IPS DF 6.9 (cell line): Measurements from ENCODE around the gene GMNN.

Experiments used
- DNase-seq: peaks from one replicate; pipeline ENCODE4 v3.0.0-alpha.2; 2013; ENCODE audit warnings: low read depth, low spot score
- H3K27ac ChIP-seq: one replicate; pipeline ENCODE4 v1.5.1; 2013; ENCODE audit warnings: low read length, control low read depth
- H3K27me3 ChIP-seq: 2 replicates; pipeline ENCODE4 v1.6.1; 2013; ENCODE audit warnings: mild to moderate bottlenecking, low read length; ENCODE audit not compliant: control insufficient read depth, insufficient read depth
- H3K36me3 ChIP-seq: 2 replicates; pipeline ENCODE4 v1.6.1; 2013; ENCODE audit warnings: low read length; ENCODE audit not compliant: control insufficient read depth, insufficient read depth
- H3K4me1 ChIP-seq: 2 replicates; pipeline ENCODE4 v1.6.1; 2013; ENCODE audit warnings: low read length; ENCODE audit not compliant: control insufficient read depth, insufficient read depth
- H3K4me3 ChIP-seq: 2 replicates; pipeline ENCODE4 v1.5.1; 2013; ENCODE audit warnings: mild to moderate bottlenecking, low read length
- H3K9me3 ChIP-seq: 2 replicates; pipeline ENCODE4 v1.6.1; 2013; ENCODE audit warnings: low read length, inconsistent platforms; ENCODE audit not compliant: control insufficient read depth, insufficient read depth
- WGBS: extraction: QIAGEN DNeasy Blood & Tissue Kit; methylation state at CpG from one replicate; pipeline ENCODE4 v1.1.7; 2013; ENCODE audit warnings: mixed read lengths, missing lambda C conversion rate; ENCODE audit not compliant: insufficient read length, insufficient coverage; 5-methylcytosine and 5-hydroxymethylcytosine counted together

GMNN gene

GRCh38 chr6:24778121-24778520, 3.4 kb downstream of the GMNN start:
- no peak overlapping the region for H3K27ac ChIP-seq
- H3K4me1 ChIP-seq = peaks cover 3% of the 10 kb centered on the region; the same call in 1 of the 2 replicates
- H3K4me3 ChIP-seq = no peak overlapping the region
- no CpG with 5 or more reads among the region's 1 CpG for WGBS
- DNase-seq = no peak
- H3K9me3 ChIP-seq = no peaks in the 10 kb centered on the region
- H3K36me3 ChIP-seq = peaks cover 5% of the 10 kb centered on the region; the same call in 1 of the 2 replicates
- H3K27me3 ChIP-seq = no peaks in the 10 kb centered on the region

GRCh38 chr6:24778878-24779277, 4.1 kb downstream of the GMNN start:
- H3K4me3 ChIP-seq = no peak overlapping the region
- H3K27me3 ChIP-seq = no peaks in the 10 kb centered on the region
- H3K36me3 ChIP-seq = peaks cover 5% of the 10 kb centered on the region; the same call in 1 of the 2 replicates
- no peak overlapping the region for H3K27ac ChIP-seq
- no peak for DNase-seq
- peaks cover 3% of the 10 kb centered on the region; the same call in 1 of the 2 replicates for H3K4me1 ChIP-seq
- H3K9me3 ChIP-seq = no peaks in the 10 kb centered on the region

GRCh38 chr6:24779416-24780016, 4.8 kb downstream of the GMNN start:
- Histone ChIP-seq H3K36me3 (peaks cover 5% of the 10 kb centered on the region; the same call in 1 of the 2 replicates), H3K27me3 (no peaks in the 10 kb centered on the region), H3K9me3 (no peaks in the 10 kb centered on the region), H3K4me3 (no peak overlapping the region), H3K27ac (no peak overlapping the region), H3K4me1 (peaks cover 3% of the 10 kb centered on the region; the same call in 1 of the 2 replicates)
- DNase-seq = no peak
- no CpG with 5 or more reads among the region's 3 CpGs for WGBS

GRCh38 chr6:24780206-24780605, 5.5 kb downstream of the GMNN start:
- Histone ChIP-seq H3K36me3 (peaks cover 5% of the 10 kb centered on the region; the same call in 1 of the 2 replicates), H3K27me3 (no peaks in the 10 kb centered on the region), H3K4me3 (no peak overlapping the region), H3K9me3 (no peaks in the 10 kb centered on the region), H3K27ac (no peak overlapping the region), H3K4me1 (peaks cover 3% of the 10 kb centered on the region; the same call in 1 of the 2 replicates)
- WGBS = 100% methylated on average over 2 of the region's 4 CpGs
- no peak for DNase-seq

- WGBS = no CpG with 5 or more reads among the region's 4 CpGs
- Histone ChIP-seq H3K36me3 (peaks cover 3% of the 10 kb centered on the region; the same call in 1 of the 2 replicates), H3K9me3 (no peaks in the 10 kb centered on the region), H3K27me3 (no peaks in the 10 kb centered on the region), H3K4me3 (no peak overlapping the region), H3K4me1 (no peaks in the 10 kb centered on the region), H3K27ac (no peak overlapping the region)
- no peak for DNase-seq
Measured at GRCh38 chr6:24788031-24788665, 13.4 kb downstream of the GMNN start.

- WGBS = no CpG with 5 or more reads among the region's 2 CpGs
- Histone ChIP-seq H3K4me1 (no peaks in the 10 kb centered on the region), H3K9me3 (no peaks in the 10 kb centered on the region), H3K4me3 (no peak overlapping the region), H3K27ac (no peak overlapping the region), H3K27me3 (no peaks in the 10 kb centered on the region), H3K36me3 (no peaks in the 10 kb centered on the region)
- DNase-seq = no peak
Measured at GRCh38 chr6:24795106-24795505, 20.4 kb downstream of the GMNN start.

GRCh38 chr6:24796616-24797290, 22.0 kb downstream of the GMNN start:
- Histone ChIP-seq H3K27ac (no peak overlapping the region), H3K27me3 (no peaks in the 10 kb centered on the region), H3K9me3 (no peaks in the 10 kb centered on the region), H3K4me3 (no peak overlapping the region), H3K4me1 (no peaks in the 10 kb centered on the region), H3K36me3 (no peaks in the 10 kb centered on the region)
- WGBS = no CpG with 5 or more reads among the region's 6 CpGs
- DNase-seq = no peak

GRCh38 chr6:24797596-24798216, 23.0 kb downstream of the GMNN start:
- no peaks in the 10 kb centered on the region for H3K27me3 ChIP-seq
- no peaks in the 10 kb centered on the region for H3K36me3 ChIP-seq
- H3K4me1 ChIP-seq = no peaks in the 10 kb centered on the region
- H3K4me3 ChIP-seq = no peak overlapping the region
- DNase-seq = no peak
- H3K27ac ChIP-seq = no peak overlapping the region
- WGBS = no CpG with 5 or more reads among the region's 6 CpGs
- H3K9me3 ChIP-seq = no peaks in the 10 kb centered on the region

- Histone ChIP-seq H3K9me3 (no peaks in the 10 kb centered on the region), H3K27me3 (no peaks in the 10 kb centered on the region), H3K4me3 (no peak within 1 kb of the TSS), H3K36me3 (no peaks in the 10 kb centered on the region), H3K27ac (no peak within 1 kb of the TSS), H3K4me1 (no peaks in the 10 kb centered on the region)
- no peak for DNase-seq
- WGBS = no CpG with 5 or more reads among the region's 13 CpGs
Measured at GRCh38 chr6:24798740-24799540, 24.2 kb downstream of the GMNN start, which contains the start of gene ARMH2. ARMH2 (minus strand) TSS chr6:24798917; CDS start chr6:24798857, 60 bp downstream.

GRCh38 chr6:24799541-24799915, 24.8 kb downstream of the GMNN start:
- DNase-seq = no peak
- H3K27ac ChIP-seq = no peak overlapping the region
- H3K4me3 ChIP-seq = no peak overlapping the region
- no peaks in the 10 kb centered on the region for H3K4me1 ChIP-seq
- H3K36me3 ChIP-seq = no peaks in the 10 kb centered on the region
- no CpG with 5 or more reads among the region's 1 CpG for WGBS
- no peaks in the 10 kb centered on the region for H3K27me3 ChIP-seq
- H3K9me3 ChIP-seq = no peaks in the 10 kb centered on the region
